OCI-LY3 (cell line): Measurements from ENCODE around the gene PRMT5.
"Not testable (repeated sequence)": the region's sequence is repeated elsewhere in the genome, so short reads cannot be mapped to it uniquely, and the experiment has no call there.

Experiments used
- H2AFZ ChIP-seq: fragments of 200-600, 300-600 bp; shearing (Covaris generic); 2 replicates; pipeline ENCODE4 v1.6.0; 2014; ENCODE audit warnings: antibody characterized with exemption, low read depth, low read length
- H3K27ac ChIP-seq: fragments of 200-600, 300-600 bp; sonication (generic); 2 replicates; pipeline ENCODE4 v1.5.1; 2014; ENCODE audit warnings: mild to moderate bottlenecking, low read length, moderate library complexity, mixed read lengths
- H3K27me3 ChIP-seq: fragments of 200-600, 300-600 bp; sonication (generic); 2 replicates; pipeline ENCODE4 v1.6.1; 2014; ENCODE audit warnings: low read depth, low read length, mixed read lengths
- H3K36me3 ChIP-seq: fragments of 200-600, 300-600 bp; sonication (generic); replicated peaks from 2 replicates; pipeline ENCODE3; 2014; ENCODE audit warnings: low read depth, low read length, mixed read lengths
- H3K4me1 ChIP-seq: fragments of 300-600, 200-600 bp; sonication (generic); 2 replicates; pipeline ENCODE4 v1.6.1; 2014; ENCODE audit warnings: low read length, mixed read lengths
- H3K4me2 ChIP-seq: fragments of 200-600, 300-600 bp; sonication (generic); 2 replicates; pipeline ENCODE4 v1.6.1; 2014; ENCODE audit warnings: low read length, mixed read lengths
- H3K4me3 ChIP-seq: fragments of 300-600, 200-600 bp; sonication (generic); 2 replicates; pipeline ENCODE4 v1.5.1; 2014; ENCODE audit warnings: antibody characterized with exemption, mild to moderate bottlenecking, low read length, moderate library complexity
- H3K79me2 ChIP-seq: fragments of 300-600, 200-600 bp; shearing (Covaris generic); 2 replicates; pipeline ENCODE4 v1.6.1; 2014; ENCODE audit warnings: mild to moderate bottlenecking, low read length, mixed read lengths
- H3K9ac ChIP-seq: fragments of 300-600, 200-600 bp; shearing (Covaris generic); 2 replicates; pipeline ENCODE4 v1.6.0; 2014; ENCODE audit warnings: mild to moderate bottlenecking, low read length, moderate library complexity
- H3K9me3 ChIP-seq: fragments of 200-600, 300-600 bp; shearing (Covaris generic); 2 replicates; pipeline ENCODE4 v1.6.1; 2014; ENCODE audit warnings: low read length, mixed read lengths; ENCODE audit not compliant: insufficient read depth
- H4K20me1 ChIP-seq: fragments of 200-600, 300-600 bp; sonication (generic); 2 replicates; pipeline ENCODE4 v1.6.1; 2016; ENCODE audit warnings: low read length, mixed read lengths; ENCODE audit not compliant: insufficient read depth
- EZH2phosphoT487 ChIP-seq: fragments of 200-600 bp; shearing (Covaris generic); IDR thresholded peaks from 2 replicates; pipeline ENCODE4 v1.6.1; 2018; ENCODE audit warnings: antibody characterized with exemption, mixed run types, low read depth
- TF ChIP-seq, protein P1 (sequence below): fragments of 200-600, 300-600 bp; sonication (generic); IDR thresholded peaks from 2 replicates; pipeline ENCODE4 v1.5.1; 2014; ENCODE audit warnings: antibody characterized with exemption, low read length, low read depth

The PRMT5 gene

DNA sequence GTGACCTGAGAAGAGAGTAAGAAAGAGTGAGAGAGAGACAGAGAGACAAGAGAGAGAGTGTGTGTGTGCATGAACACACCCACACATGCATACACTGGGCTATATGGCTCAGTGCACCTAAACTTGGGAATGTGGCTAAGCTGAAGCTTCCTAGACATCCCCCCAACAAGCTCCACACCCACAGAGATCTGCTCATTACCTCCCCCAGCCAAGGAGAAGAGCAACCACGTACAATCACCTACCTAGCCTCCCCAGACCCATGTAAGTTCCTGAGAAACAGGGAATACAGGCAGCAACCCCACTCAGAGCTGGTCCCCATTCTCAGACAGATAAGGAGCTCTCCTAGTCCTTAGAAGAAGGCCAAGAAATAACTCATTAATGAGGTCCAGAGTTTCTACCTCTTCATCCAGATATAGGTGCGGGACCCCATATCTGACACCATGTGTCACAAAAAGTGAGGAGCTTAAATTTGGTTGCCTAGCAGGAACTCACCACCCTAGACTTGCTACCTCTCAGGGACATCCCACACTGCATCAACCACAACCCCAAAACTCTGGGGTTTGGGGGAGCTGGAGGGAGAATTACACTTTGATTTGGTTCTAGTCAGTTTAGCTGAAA, 43.2 kb upstream of the PRMT5 start:
- H3K9me3 ChIP-seq = no peaks in the 10 kb centered on the region
- H3K4me2 ChIP-seq = no peak overlapping the region
- H3K4me1 ChIP-seq = peaks cover 5% of the 10 kb centered on the region
- H3K27ac ChIP-seq = no peak overlapping the region
- no peaks in the 10 kb centered on the region for H4K20me1 ChIP-seq
- no peaks in the 10 kb centered on the region for H3K27me3 ChIP-seq
- H3K36me3 ChIP-seq = no peaks in the 10 kb centered on the region
- H3K9ac ChIP-seq = no peak overlapping the region
- H2AFZ ChIP-seq = no peak overlapping the region
- no peak for TF ChIP-seq EZH2phosphoT487
- TF ChIP-seq, protein P1, sequence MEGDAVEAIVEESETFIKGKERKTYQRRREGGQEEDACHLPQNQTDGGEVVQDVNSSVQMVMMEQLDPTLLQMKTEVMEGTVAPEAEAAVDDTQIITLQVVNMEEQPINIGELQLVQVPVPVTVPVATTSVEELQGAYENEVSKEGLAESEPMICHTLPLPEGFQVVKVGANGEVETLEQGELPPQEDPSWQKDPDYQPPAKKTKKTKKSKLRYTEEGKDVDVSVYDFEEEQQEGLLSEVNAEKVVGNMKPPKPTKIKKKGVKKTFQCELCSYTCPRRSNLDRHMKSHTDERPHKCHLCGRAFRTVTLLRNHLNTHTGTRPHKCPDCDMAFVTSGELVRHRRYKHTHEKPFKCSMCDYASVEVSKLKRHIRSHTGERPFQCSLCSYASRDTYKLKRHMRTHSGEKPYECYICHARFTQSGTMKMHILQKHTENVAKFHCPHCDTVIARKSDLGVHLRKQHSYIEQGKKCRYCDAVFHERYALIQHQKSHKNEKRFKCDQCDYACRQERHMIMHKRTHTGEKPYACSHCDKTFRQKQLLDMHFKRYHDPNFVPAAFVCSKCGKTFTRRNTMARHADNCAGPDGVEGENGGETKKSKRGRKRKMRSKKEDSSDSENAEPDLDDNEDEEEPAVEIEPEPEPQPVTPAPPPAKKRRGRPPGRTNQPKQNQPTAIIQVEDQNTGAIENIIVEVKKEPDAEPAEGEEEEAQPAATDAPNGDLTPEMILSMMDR = no peak
- no peak overlapping the region for H3K4me3 ChIP-seq
- H3K79me2 ChIP-seq = no peaks in the 10 kb centered on the region

DNA sequence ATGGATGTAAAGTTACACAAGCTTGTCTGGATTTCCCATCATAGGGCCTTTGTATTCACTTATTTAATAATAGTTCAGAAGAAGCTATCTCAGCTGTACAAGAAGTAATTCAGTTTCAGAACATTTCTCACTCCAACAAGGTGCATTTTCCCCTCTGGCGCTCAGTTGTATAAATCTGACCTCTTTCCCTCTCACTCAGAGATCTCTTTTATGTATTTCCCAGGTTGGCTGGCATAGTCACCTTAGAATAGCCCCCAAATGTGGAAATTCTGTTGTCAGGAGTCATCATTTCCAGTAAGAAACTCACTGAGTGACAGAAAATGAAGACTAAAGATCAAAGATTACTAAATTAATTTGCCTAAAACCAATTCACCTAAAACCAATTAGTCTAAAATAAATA, 42.0 kb upstream of the PRMT5 start:
- no peaks in the 10 kb centered on the region for H3K27me3 ChIP-seq
- H3K27ac ChIP-seq = no peak overlapping the region

DNA sequence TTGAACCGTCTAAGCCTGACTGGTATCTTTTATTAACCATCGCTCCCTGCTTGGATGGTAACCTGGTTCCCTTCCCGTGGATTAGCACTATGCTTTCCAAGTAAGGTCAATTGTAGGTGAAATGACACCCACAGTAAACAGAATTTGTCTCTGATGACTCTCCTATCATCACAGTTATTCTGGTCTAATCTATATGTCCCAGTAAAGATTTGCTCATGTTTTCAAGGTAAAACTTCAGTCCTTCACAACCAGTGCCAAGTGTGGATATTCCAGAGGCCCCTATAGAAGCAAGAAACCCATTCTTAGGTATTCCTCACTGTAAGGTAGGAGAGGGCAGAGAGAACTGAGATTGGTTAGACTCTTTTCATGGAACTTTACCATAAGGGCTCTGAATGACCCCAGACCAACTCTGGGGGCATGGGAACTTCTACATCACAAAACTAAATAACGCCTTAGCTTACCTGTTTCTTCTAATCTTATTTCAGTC, 37.6 kb upstream of the PRMT5 start:
- Histone ChIP-seq H3K4me1 (no peaks in the 10 kb centered on the region), H3K27me3 (no peaks in the 10 kb centered on the region), H3K9me3 (no peaks in the 10 kb centered on the region), H4K20me1 (no peaks in the 10 kb centered on the region), H3K9ac (no peak overlapping the region), H3K79me2 (no peaks in the 10 kb centered on the region), H2AFZ (no peak overlapping the region), H3K4me3 (no peak overlapping the region), H3K36me3 (no peaks in the 10 kb centered on the region), H3K4me2 (no peak overlapping the region), H3K27ac (no peak overlapping the region)
- no peak for TF ChIP-seq EZH2phosphoT487
- TF ChIP-seq, protein P1 = no peak

More for the DNA sequence above, 42.0 kb upstream of the PRMT5 start:
- TF ChIP-seq, protein P1 = no peak
- no peak for TF ChIP-seq EZH2phosphoT487
- no peaks in the 10 kb centered on the region for H3K36me3 ChIP-seq
- no peaks in the 10 kb centered on the region for H3K9me3 ChIP-seq
- no peak overlapping the region for H3K9ac ChIP-seq
- H3K4me1 ChIP-seq = no peaks in the 10 kb centered on the region
- H4K20me1 ChIP-seq = no peaks in the 10 kb centered on the region
- no peak overlapping the region for H3K4me2 ChIP-seq
- no peak overlapping the region for H3K4me3 ChIP-seq
- H2AFZ ChIP-seq = no peak overlapping the region
- H3K79me2 ChIP-seq = no peaks in the 10 kb centered on the region

DNA sequence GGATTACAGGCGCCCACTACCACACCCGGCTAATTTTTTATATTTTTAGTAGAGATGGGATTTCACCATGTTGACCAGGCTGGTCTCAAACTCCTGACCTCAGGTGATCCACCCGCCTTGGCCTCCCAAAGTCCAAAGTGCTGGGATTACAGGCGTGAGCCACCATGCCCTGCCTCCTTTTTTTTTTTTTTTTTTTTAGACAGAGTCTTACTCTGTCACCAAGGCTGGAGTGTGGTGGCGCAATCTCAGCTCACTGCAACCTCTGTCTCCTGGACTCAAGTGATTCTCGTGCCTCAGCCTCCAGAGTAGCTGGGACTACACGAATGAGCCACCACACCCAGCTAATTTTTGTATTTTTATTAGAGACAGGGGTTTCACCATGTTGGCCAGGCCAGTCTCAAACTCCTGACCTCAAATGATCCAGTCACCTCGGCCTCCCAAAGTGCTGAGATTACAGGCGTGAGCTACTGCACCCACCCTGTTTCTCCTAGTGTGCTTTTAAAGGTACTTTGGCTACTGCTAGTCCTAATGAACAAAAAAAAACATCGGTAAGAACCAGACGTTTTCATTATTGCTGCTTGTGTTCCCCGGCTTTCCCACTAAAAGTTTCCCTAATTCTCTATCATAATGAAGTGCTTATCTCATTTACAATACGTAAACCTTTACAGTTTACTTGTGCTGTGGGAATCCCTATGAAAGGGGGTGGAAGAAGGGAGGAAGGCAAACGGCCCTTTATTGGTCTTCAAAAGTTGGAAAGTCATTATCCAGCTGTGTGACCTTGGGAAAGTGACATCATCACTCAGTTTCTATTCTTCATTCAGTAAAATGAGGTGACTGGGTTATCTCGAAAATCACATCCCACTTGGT, 37.0 kb upstream of the PRMT5 start:
- H3K36me3 ChIP-seq, H3K9ac ChIP-seq, H3K27me3 ChIP-seq, H3K79me2 ChIP-seq, H4K20me1 ChIP-seq, H3K4me1 ChIP-seq, H2AFZ ChIP-seq, H3K4me2 ChIP-seq, H3K27ac ChIP-seq, H3K9me3 ChIP-seq, H3K4me3 ChIP-seq: not testable (repeated sequence)
